ENCODE data around the gene MGMT. TPM values are rescaled to one million over a fixed set of nuclear protein-coding genes. Genes with fewer than 3 reads are reported as not detected.

The MGMT gene
- total and polyA plus RNA-seq, 2 of the 4 experiments (the other 2 are of a cell fraction): 11.5 to 17.8 TPM

- Histone ChIP-seq H3K23ac (ENCODE audit: low read depth, low read length) (no peak overlapping the region), H3K27me3 (ENCODE audit: control insufficient read depth, insufficient read depth, low read length) (no peaks in the 10 kb centered on the region), H2AK5ac (ENCODE audit: low read depth, low read length) (no peak overlapping the region), H3K79me1 (ENCODE audit: low read depth in 1 of 2, low read length in 2 of 2) (no peaks in the 10 kb centered on the region; a peak in 1 of 4 replicates), H2BK15ac (ENCODE audit: low read depth, low read length) (no peak overlapping the region), H2AFZ (replicated peaks; ENCODE audit: low read length, poor library complexity) (no peak overlapping the region), H3K18ac (ENCODE audit: low read depth, low read length) (no peak overlapping the region), H3K27ac (ENCODE audit: insufficient read depth, low read length) (no peak overlapping the region), H3K4ac (ENCODE audit: low read depth, low read length) (no peak overlapping the region), H2AK9ac (replicated peaks; ENCODE audit: low read depth, low read length, poor library complexity) (no peak overlapping the region), H3K4me1 (ENCODE audit: control insufficient read depth, insufficient read depth, low read length) (no peaks in the 10 kb centered on the region), H4K5ac (ENCODE audit: low read depth, low read length) (no peak overlapping the region), H4K91ac (ENCODE audit: insufficient read depth, low read depth, low read length) (no peak overlapping the region), H3K4me2 (ENCODE audit: low read depth, low read length) (no peak overlapping the region), H3K9ac (ENCODE audit: low read depth, low read length) (no peak overlapping the region), H4K8ac (ENCODE audit: low read depth in 2 of 2, low read length in 2 of 2) (no peak overlapping the region), H3K14ac (replicated peaks; ENCODE audit: low read depth, low read length) (no peak overlapping the region), H3K56ac (ENCODE audit: extremely low read depth, insufficient read depth, low read length) (no peak overlapping the region), H2BK20ac (ENCODE audit: low read depth, low read length) (no peak overlapping the region), H4K20me1 (ENCODE audit: insufficient read depth, low read length) (no peaks in the 10 kb centered on the region), H3K9me3 (ENCODE audit: control insufficient read depth, insufficient read depth, low read length) (0 out of 2 replicates have a peak, but pooled peaks cover 3% of the 10 kb centered on the region), H2BK5ac (ENCODE audit: low read depth, low read length, poor library complexity, severe bottlenecking) (no peak overlapping the region), H2BK120ac (ENCODE audit: low read depth, low read length) (no peak overlapping the region), H3K36me3 (ENCODE audit: control insufficient read depth, insufficient read depth, low read length) (no peaks in the 10 kb centered on the region), H3K9me1 (ENCODE audit: insufficient read depth, low read length) (no peaks in the 10 kb centered on the region), H3K4me3 (ENCODE audit: insufficient read depth, low read depth, low read length) (no peak overlapping the region)
- 97% methylated on average over 7 of the region's 14 CpGs; no CpG with 5 or more reads in 1 of the 2 experiments for WGBS, 2 experiments (ENCODE audit: extremely low coverage in 2 of 2, insufficient read length in 1 of 2)
- dilution Hi-C loops (cut with HindIII; ENCODE audit: low sequenced_read_pairs, unreplicated experiment): no loop called here
- TF ChIP-seq RAD21 (IDR thresholded peaks at IDR 0.05; ENCODE audit: low read length) (no peak), NFE2L2 (IDR thresholded peaks at IDR 0.05; ENCODE audit: low read depth, low read length) (no peak), MXI1 (IDR thresholded peaks at IDR 0.05; ENCODE audit: borderline replicate concordance, low read depth, low read length) (no peak), BHLHE40 (IDR thresholded peaks at IDR 0.05; ENCODE audit: low read depth, low read length) (no peak), CHD1 (IDR thresholded peaks at IDR 0.05; ENCODE audit: low read depth, low read length) (no peak), CEBPB (IDR thresholded peaks at IDR 0.05; ENCODE audit: low read depth, low read length) (no peak)
- TF ChIP-seq, protein P1, sequence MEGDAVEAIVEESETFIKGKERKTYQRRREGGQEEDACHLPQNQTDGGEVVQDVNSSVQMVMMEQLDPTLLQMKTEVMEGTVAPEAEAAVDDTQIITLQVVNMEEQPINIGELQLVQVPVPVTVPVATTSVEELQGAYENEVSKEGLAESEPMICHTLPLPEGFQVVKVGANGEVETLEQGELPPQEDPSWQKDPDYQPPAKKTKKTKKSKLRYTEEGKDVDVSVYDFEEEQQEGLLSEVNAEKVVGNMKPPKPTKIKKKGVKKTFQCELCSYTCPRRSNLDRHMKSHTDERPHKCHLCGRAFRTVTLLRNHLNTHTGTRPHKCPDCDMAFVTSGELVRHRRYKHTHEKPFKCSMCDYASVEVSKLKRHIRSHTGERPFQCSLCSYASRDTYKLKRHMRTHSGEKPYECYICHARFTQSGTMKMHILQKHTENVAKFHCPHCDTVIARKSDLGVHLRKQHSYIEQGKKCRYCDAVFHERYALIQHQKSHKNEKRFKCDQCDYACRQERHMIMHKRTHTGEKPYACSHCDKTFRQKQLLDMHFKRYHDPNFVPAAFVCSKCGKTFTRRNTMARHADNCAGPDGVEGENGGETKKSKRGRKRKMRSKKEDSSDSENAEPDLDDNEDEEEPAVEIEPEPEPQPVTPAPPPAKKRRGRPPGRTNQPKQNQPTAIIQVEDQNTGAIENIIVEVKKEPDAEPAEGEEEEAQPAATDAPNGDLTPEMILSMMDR (conservative IDR thresholded peaks at IDR 0.05; ENCODE audit: low read depth, low read length): no peak
- no peak for ATAC-seq (ENCODE audit: low read depth)
- DNase-seq: no peak
- intact Hi-C loops (cut with micrococcal nuclease): no loop called here
- BruUV-seq (replicated peaks): no TSS peak
- CTCF ChIA-PET: no interaction called here
- in situ Hi-C loops (cut with MboI; ENCODE audit: low sequenced_read_pairs): no loop called here
- POLR2A ChIA-PET (ENCODE audit: unreplicated experiment): interaction anchor here (0.6 kb wide), 1 partner anchor 9 kb away, joined by 6 read pairs; no protein-coding TSS in a partner anchor
Observed at GRCh38 chr10:129615921-129616525, 149.0 kb downstream of the MGMT start.

Measured in IMR-90 (cell line).